GM12874 (cell line): ENCODE measurements around the gene ARL14.

Source experiments
- CTCF ChIP-seq: IDR thresholded peaks from 2 replicates; pipeline ENCODE4 v1.5.1; 2011; ENCODE audit warnings: low read depth, mild to moderate bottlenecking, control low read depth, low read length, moderate library complexity; ENCODE audit not compliant: insufficient read depth

The ARL14 gene

DNA sequence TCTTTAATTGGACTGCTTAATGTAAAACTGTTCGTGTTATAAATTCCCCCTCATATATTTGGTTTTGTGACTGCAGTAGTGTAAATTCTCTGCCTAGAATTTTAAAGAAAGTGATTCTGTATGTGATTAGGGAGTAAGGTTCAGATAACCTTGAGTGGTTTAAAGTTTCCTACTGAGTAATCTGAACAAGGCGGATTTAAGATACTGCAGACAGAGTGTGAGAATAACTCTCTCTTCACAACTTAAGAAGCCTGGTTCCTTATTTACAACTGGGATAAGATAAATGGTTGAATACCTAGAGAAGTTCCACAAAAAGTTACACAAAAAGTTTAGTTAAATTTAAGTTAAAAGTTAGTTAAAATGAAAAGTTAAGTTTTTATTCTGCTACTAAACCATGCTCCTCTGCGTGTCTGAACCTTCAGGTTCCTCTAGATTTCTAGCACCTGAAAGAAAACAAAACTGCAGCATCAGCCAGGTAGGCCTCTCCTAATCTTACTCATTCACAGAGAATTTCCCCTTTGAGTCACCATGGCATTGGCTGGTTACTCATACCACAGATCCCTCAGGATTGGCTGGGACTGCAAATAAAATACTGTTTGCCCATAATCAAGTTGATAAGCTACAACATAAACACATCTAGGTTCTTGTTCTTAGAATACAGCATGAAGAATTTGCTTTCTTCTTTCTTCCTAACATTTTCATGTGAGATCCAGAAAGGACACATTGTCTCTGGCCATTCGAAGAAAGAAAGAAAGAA, at the start of gene ARL14:
Gene ARL14 (plus strand): TSS at position 614 of the 757 bp plus-strand sequence. CDS start 187 bp downstream, outside the sequence.
- TF ChIP-seq CTCF: no peak

DNA sequence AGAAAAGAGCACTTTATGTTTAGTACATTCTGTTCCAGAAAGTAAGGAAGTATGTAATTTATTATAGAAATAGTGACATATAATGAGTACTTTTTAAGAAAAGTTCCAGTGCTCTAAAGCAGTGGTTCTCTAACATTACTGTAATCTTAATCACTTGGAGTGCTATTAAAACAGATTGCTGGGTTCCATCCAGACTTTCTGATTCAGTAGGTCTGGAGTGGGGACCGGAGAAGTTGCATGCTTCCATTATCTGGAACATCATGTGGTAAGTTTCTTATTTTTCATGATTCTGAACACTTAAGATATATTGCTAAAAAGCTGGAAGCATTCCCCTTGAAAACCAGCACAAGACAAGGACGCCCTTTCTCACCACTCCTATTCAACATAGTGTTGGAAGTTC, 47.5 kb upstream of the ARL14 start:
- no peak for TF ChIP-seq CTCF

- TF ChIP-seq CTCF: no peak
Observed at GRCh38 chr3:160633361-160634083, 43.4 kb upstream of the ARL14 start.

DNA sequence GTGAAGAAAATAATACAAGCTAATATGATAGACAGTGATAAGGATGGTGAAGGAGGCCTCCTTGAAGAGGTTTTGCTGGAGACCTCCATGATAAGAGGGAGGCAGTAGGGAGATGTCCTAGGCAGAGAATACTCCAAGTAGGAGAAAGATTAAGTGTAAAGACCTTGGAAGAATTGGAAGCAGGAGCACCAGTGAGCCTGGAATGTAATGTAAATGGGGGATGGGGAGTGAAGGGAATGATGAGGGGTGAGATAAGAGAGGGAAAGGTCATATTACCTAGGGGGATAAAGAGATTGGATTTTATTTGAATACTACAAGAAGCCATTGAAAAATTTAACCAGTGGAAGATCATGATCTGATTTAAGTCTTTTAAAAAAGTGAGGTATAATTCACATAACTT, 41.7 kb upstream of the ARL14 start:
- no peak for TF ChIP-seq CTCF

GRCh38 chr3:160637086-160637485, 39.9 kb upstream of the ARL14 start:
- TF ChIP-seq CTCF: no peak

- no peak for TF ChIP-seq CTCF
Observed at GRCh38 chr3:160638184-160638583, 38.8 kb upstream of the ARL14 start.

- no peak for TF ChIP-seq CTCF
Observed at GRCh38 chr3:160641665-160642309, 35.2 kb upstream of the ARL14 start.
